Measurements from ENCODE around the gene ZFP36L2.

Gene ZFP36L2

GRCh38 chr2:43178602-43179542 is 47.5 kb downstream of the ZFP36L2 start:
- TF ChIP-seq, protein P1, sequence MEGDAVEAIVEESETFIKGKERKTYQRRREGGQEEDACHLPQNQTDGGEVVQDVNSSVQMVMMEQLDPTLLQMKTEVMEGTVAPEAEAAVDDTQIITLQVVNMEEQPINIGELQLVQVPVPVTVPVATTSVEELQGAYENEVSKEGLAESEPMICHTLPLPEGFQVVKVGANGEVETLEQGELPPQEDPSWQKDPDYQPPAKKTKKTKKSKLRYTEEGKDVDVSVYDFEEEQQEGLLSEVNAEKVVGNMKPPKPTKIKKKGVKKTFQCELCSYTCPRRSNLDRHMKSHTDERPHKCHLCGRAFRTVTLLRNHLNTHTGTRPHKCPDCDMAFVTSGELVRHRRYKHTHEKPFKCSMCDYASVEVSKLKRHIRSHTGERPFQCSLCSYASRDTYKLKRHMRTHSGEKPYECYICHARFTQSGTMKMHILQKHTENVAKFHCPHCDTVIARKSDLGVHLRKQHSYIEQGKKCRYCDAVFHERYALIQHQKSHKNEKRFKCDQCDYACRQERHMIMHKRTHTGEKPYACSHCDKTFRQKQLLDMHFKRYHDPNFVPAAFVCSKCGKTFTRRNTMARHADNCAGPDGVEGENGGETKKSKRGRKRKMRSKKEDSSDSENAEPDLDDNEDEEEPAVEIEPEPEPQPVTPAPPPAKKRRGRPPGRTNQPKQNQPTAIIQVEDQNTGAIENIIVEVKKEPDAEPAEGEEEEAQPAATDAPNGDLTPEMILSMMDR (IDR thresholded peaks at IDR 0.05; ENCODE audit: insufficient read depth, low read depth, low read length, missing control alignments) = no peak
- DNase-seq (ENCODE audit: low read depth) = peak; percentile 91
- no peak overlapping the region for H3K4me3 ChIP-seq (ENCODE audit: low read length)

- no peak overlapping the region for H3K4me3 ChIP-seq (ENCODE audit: low read length)
- TF ChIP-seq, protein P1 (IDR thresholded peaks at IDR 0.05; ENCODE audit: insufficient read depth, low read depth, low read length, missing control alignments) = no peak
- no peak for DNase-seq (ENCODE audit: low read depth)
Observed at GRCh38 chr2:43178055-43178598, 48.3 kb downstream of the ZFP36L2 start.

DNA sequence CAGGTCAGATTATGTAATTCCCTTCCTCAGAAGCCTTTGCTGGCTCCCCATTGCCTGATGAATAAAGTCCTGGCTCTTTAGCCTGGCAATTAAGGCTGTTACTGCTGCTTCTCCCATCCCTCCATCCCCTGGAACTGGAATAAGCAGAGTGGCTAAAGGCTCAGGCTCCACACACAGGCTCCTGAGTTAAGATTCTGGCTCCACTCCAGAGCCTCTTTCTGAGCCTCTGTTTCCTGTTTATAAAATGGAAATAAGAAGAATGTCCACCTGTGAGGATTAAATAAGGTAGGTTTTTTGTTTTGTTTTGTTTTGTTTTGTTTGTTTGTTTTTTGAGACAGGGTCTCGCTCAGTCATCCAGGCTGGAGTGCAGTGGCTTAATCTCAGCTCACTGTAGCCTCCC is 50.0 kb downstream of the ZFP36L2 start:
- DNase-seq (ENCODE audit: low read depth) = no peak
- TF ChIP-seq, protein P1 (IDR thresholded peaks at IDR 0.05; ENCODE audit: insufficient read depth, low read depth, low read length, missing control alignments) = no peak
- no peak overlapping the region for H3K4me3 ChIP-seq (ENCODE audit: low read length)

DNA sequence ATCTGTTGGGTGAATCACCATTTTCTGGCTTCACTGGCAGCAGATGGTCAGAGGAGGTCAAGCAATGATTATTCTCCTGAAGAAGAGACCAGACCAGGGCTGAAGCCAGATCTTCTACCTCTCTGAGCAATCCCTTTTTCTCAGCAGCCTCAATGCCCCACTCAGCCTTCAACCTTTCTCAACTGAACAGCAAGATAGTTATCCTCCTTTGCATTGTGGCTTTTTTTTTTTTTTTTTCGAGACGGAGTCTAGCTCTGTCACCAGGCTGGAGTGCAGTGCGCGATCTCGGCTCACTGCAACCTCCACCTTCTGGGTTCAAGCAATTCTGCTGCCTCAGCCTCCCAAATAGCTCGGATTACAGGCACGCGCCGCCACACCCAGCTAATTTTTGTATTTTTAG is 50.5 kb downstream of the ZFP36L2 start:
- H3K4me3 ChIP-seq (ENCODE audit: low read length) = no peak overlapping the region
- DNase-seq (ENCODE audit: low read depth) = no peak
- TF ChIP-seq, protein P1 (IDR thresholded peaks at IDR 0.05; ENCODE audit: insufficient read depth, low read depth, low read length, missing control alignments) = no peak

- H3K4me3 ChIP-seq (ENCODE audit: low read length) = no peak overlapping the region
- peak; percentile 48 for DNase-seq (ENCODE audit: low read depth)
Observed at GRCh38 chr2:43175020-43175441, 51.4 kb downstream of the ZFP36L2 start.

DNA sequence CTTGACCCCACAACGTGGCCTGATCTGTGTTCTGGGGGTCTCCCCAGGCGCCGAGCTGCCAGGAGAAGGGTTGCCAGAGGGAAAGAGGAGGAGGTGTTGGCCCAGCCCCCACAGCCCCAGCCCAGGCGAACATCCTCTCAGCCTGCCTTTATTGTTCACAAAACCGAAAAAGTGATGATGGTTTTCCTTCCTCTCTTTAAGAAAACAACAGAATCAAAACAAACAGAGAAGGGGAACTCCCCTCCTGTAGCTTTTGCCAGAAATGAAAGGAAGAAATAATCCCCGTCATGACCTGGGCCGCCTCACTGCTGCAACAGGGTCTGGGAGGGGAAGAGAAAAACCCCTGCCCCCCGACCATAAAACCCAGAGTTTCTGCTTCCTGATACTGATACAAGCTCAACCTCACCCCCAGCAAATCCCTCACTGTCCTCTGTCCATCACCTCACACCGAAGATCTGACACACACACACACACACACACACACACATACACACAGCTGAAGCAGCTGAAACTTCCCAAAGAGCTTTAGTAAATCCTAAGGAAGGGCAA is 52.0 kb downstream of the ZFP36L2 start:
- TF ChIP-seq, protein P1 (IDR thresholded peaks at IDR 0.05; ENCODE audit: insufficient read depth, low read depth, low read length, missing control alignments) = no peak
- no peak overlapping the region for H3K4me3 ChIP-seq (ENCODE audit: low read length)
- no peak for DNase-seq (ENCODE audit: low read depth)

More at GRCh38 chr2:43175020-43175441, 51.4 kb downstream of the ZFP36L2 start:
- TF ChIP-seq, protein P1 (IDR thresholded peaks at IDR 0.05; ENCODE audit: insufficient read depth, low read depth, low read length, missing control alignments) = no peak
